T1000 (cell line): ENCODE data around the gene DUSP28.
"Not testable (repeated sequence)": the region's sequence is repeated elsewhere in the genome, so short reads cannot be mapped to it uniquely, and the experiment has no call there.

ENCODE experiments used
- DNase-seq: peaks from one replicate; lab custom pipeline; 2025; ENCODE audit warnings: mixed read lengths; lab: John Stamatoyannopoulos, UW

The DUSP28 gene

DNA sequence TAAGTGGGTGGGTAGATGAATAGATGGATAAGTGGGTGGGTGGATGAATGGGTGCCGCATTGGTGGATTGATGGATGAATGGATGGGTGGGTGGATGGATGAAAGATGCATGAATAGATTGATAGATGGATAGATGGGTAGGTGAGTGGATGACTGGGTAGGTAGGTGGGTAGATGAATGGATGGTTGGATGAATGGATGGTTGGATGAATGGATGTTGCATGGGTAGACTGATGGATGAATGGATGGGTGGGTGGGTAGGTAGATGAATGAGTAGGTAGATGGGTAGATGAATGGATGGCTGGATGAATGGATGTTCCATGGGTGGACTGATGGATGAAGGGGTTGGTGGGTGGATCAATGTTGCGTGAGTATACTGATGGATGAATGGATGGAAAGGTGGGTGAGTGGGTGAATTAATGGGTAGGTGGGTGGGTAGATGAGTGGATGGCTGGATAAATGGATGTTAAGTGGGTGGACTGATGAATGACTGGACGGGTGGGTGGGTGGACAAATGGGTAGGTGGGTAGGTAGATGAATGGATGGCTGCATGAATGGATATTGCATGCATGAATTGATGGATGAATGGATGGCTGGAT, 32.9 kb upstream of the DUSP28 start:
- no peak for DNase-seq

DNA sequence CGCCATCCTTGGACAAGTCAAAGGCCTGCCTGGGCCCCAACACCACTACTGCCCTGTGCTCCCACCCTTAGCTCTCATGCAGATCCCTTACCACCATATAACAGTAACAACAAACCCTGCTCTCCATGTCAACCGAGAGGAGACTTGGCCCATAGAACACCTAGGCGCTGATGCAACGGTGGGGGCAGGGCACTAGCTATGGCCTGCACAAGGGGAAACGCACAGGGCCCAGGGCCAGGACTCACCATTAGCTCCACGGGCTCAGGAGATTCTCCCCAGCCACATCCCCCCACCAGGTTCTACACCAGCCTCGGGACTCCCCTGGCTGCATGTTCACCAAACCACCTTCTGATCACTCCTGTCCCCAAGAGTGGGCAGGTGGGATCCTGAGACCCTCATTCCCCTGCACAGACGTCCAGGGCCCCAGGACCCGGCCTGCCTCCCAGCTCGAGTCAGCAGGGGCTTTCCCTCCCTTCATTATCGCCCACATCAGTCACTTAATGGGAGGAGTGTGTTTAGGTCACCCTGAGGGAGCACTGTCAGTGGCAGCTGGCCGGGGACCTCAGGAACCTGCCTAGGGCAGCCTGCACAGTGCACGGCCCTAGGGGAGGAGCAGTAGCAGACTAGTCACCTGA, 31.6 kb upstream of the DUSP28 start:
- no peak for DNase-seq

DNA sequence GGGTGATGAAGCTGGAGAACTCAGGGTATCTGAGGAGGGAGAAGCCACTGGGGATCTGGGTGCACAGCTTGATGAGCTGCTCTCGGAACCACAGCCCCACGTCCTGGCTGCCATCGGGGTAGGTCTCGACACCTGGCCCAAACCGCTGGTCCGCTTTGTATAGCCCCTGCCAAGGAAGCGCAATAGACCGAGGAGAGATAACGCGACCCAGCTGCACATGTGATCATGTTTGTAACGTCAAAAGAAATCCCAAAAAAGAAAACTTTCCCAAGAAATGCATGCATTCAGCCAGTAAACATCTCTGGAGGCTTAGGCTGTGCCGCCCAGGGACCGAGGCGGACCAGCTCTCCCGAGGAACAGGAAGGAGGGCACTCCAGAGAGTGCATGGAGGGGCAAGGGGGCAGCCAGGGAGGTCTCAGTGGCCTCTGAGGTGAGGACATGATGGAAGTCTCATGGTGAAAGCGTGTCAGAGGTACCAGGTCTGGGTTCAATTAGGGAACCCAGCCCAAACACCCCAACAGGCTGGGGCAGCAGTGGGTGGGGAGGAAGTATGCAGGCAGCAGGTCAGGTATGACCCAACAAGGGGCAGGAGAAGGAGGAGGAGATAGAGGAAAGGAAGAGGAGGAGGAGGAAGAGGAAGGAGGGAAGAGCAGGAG, 30.7 kb upstream of the DUSP28 start:
- DNase-seq = no peak

DNA sequence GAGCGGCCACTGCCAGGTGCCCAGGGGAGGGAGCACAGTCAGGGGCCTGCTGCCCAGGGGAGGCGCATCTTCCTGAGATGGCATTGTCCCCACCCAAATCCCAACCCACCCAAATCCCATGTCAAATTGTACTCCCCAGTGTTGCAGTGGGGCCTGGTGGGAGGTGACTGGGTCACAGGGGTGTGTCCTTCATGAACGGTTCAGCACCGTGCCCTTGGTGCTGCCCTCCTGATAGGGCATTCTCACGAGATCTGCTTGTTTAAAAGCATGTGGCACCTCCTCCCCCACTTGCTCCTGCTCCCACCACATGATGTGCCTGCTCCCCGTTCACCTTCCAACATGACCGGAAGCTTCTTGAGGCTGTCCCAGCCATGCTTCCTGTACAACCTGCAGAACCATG, 30.0 kb upstream of the DUSP28 start:
- no peak for DNase-seq

DNA sequence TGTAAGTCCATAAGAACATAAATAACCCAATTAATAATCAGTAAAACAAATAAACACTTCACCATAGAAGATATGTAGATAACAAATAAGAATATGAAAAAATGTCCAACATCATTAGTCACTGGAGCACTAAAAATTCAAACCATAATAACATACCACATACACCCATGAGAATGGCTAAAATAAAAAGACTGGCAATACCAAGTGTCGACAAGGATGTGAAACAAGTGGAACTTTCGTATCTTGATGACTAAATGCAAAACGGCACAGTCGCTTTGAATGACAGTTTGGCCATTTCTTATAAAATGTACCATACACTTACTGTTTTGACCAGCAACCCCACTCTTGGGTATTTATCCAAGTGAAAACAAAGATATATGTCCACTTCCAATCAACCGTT, 29.1 kb upstream of the DUSP28 start:
- no peak for DNase-seq

DNA sequence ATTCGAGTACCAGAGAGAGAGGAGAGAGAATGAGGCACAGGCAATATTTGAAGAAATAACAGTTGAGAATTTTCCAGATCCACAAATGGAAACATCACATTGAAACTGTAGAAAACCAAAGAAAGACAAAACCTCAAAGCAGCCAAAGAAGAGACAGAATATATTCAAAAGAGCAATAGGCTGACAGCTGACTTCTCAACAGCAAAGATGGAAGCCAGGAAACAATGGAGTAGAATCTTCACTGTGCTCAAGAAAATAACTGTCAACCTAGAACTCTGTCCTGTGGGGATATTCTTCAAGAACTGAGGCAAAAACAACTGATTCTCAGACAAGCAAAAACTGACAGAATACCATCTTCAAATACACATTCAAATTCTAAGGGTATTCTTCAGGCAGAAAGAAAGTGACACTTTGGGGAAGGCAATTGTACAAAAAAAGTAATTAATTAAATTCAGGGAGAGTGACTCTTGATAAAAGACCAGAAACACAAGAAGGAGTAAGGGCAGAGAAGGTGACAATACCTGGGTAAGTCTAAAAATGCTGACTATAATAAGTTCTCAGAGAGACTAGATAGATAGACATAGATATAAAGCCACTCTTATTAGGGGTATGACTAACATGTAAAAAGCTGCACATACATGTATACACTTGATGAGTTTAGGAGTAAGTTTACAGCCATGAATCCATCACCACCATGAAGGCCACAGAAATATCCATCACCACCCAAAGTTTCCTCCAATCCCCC, 28.0 kb upstream of the DUSP28 start:
- no peak for DNase-seq

DNA sequence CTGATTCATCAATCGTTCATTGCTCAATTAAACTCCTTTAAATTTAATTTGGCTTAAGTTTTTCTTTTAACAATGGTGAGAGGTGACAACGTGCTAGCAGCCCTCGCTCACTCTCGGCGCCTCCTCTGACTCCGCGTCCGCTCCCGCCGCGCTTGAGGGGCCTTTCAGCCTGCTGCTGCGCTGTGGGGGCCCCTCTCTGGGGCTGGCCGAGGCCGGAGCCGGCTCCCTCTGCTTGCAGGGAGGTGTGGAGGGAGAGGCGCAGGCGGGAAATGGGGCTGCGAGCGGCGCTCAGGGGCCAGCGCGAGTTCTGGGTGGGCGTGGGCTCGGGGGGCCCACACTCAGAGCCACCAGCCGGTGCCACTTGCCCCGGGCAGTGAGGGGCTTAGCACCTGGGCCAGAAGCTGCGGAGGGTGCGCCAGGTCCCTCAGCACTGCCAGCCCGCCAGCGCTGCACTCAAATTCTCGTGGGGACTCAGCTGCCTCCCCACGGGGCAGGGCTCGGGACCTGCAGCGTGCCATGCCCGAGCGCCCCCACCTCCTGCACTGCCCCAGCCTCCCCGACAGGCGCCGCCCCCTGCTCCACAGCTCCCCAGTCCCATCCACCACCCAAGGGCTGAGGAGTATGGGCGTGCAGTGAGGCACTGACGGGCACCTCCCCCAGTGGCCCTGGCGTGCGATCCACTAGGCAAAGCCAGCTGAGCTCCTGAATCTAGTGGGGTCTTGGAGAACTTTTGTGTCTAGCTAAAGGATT, 22.0 kb upstream of the DUSP28 start:
- no peak for DNase-seq

GRCh38 chr2:240539101-240539500, 21.1 kb upstream of the DUSP28 start:
- not testable (repeated sequence) for DNase-seq

GRCh38 chr2:240539906-240540305, 20.3 kb upstream of the DUSP28 start:
- no peak for DNase-seq

- DNase-seq = no peak
Observed at GRCh38 chr2:240551288-240551687, 8.9 kb upstream of the DUSP28 start.

DNA sequence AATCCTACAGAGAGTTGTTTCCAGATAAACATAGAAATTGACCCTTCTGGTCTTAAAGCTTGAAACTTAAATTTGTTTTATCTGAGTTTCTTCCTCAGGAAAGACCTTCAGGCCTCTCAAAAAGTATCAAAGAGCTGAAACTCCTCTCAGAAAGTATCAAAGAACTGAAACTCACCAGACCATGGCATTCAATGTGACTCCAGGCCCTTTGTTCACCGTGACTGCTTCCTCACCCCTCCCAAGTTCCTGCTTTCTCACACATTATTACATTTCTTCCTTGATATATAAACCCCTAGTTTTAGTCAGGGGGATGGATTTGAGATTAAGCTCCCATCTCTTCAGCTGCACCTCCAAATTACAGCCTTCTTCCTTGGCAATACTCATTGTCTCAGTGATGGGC, 8.3 kb upstream of the DUSP28 start:
- DNase-seq = no peak

GRCh38 chr2:240553956-240554480, 6.1 kb upstream of the DUSP28 start:
- no peak for DNase-seq

DNA sequence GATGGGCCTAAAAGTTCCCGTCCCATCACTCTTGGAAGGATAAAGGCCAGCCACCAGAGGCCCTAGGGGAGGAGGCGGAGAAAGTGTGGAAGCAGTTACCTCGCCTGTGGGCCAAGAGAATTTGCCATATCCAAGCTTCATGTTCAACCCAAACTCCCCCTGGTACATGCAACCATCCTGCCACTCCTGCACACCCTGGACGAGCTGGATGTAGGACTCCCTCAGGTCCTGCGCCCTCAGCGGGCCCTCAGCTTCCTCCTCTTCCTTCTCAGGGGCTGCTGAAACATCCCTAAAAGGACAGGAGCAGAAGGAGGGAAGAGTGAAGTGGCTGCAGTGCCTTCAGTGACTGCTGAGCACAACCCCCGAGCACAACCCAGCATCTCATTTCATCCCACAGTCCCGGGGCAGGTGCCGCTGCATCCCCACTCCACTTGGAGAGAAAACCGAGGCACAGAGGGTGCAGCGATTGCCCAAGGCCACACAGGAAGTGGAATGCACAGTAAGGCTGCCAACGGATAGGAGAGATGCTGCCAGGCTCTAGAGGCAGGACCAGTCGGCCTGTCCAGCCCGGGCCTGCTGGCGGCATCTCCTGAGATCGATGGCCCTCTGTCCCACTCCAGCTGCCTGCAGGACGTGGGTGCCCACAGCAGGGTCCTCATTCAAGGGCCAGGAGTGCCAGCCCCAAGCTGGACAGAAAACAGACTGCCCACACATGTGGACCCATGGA, 5.2 kb upstream of the DUSP28 start:
- no peak for DNase-seq

DNA sequence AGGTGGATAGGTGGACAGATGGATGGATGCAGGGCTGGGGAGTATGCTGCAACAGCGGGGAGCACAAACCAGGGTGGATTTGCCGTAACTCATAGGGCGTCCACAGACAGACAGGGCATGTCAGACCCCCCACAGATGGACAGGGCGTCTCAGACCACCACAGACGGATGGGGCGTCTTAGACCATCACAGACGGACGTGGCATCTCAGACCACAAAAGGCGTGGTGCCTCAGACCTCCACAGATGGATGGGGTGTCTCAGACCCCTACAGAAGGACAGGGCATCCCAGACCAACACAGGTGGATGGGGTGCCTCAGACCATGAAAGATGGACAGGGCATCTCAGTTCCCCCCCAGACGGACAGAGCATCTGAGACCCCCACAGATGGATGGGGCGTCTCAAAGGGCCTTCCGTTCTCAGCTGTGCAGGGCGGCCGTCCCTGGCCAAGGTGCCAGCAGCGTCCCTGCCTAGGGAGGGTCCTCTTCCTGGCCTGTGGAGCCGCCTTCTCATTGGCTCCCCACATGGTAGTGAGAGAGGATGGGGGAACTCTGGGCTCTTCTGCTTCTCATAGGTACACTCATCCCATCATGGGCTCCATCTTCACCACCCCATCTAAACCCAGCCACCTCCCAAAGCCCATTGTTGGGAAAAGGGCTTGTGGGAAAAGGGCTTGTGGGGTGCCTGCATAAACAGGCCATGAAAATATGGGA, 4.5 kb upstream of the DUSP28 start:
- no peak for DNase-seq

GRCh38 chr2:240556553-240557100, 3.5 kb upstream of the DUSP28 start:
- no peak for DNase-seq

GRCh38 chr2:240557101-240557751, 2.9 kb upstream of the DUSP28 start:
- DNase-seq = no peak

DNA sequence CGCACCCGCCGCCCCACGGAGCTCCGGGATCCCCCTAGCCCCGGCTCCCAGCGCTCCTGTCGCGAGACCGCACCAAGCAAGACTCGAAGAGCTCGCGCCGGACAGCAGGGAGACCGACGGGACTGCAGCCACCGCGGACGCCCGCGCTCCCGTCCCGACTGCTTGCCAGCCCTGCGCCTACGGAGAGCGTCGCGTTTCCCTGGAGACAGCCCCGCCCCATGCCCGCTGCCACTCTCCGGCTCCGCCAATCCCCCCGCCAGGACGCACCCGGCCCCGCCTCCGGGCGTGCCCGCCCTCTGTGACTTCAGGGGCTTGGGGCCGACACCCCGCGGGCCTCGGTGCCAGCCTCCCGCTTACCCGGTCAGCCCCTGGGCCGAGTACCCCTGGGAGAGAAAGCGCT, 2.3 kb upstream of the DUSP28 start, which contains the start of gene ANKMY1:
ANKMY1 (minus strand) TSS at position 181 of the 400 bp plus-strand sequence. CDS start 653 bp downstream, outside the sequence.
- peak; percentile 29 for DNase-seq

GRCh38 chr2:240558236-240558761, 1.9 kb upstream of the DUSP28 start:
- no peak for DNase-seq

GRCh38 chr2:240559286-240559685, 871 bp upstream of the DUSP28 start:
- no peak for DNase-seq
